Mesendoderm (in vitro differentiated cells): Measurements from ENCODE around the gene LCN10.

ENCODE experiments used
- DNase-seq: peaks from one replicate; pipeline ENCODE4 v3.0.0; 2013
- H2AK5ac ChIP-seq: 2 replicates; pipeline ENCODE4 v1.6.1; 2013; ENCODE audit warnings: low read length, inconsistent platforms
- H2BK120ac ChIP-seq: 2 replicates; pipeline ENCODE4 v1.6.1; 2013; ENCODE audit warnings: low read depth, mild to moderate bottlenecking, low read length, moderate library complexity, mixed read lengths
- H2BK15ac ChIP-seq: replicated peaks from 2 replicates; pipeline ENCODE4 v1.6.1; 2013; ENCODE audit warnings: low read depth, mild to moderate bottlenecking, moderate library complexity
- H2BK5ac ChIP-seq: 2 replicates; pipeline ENCODE4 v1.6.1; 2013; ENCODE audit warnings: low read length, inconsistent platforms
- H3K18ac ChIP-seq: 2 replicates; pipeline ENCODE4 v1.6.1; 2013; ENCODE audit warnings: mild to moderate bottlenecking, low read length, mixed read lengths
- H3K23ac ChIP-seq: one replicate; pipeline ENCODE4 v1.6.1; 2013; ENCODE audit warnings: low read length
- H3K27ac ChIP-seq: 2 replicates; pipeline ENCODE4 v1.5.1; 2013; ENCODE audit warnings: low read depth, mild to moderate bottlenecking, inconsistent platforms, low read length, moderate library complexity
- H3K27me3 ChIP-seq: 2 replicates; pipeline ENCODE4 v1.6.1; 2013; ENCODE audit warnings: low read length, control low read depth, mild to moderate bottlenecking, inconsistent platforms; ENCODE audit not compliant: insufficient read depth, poor library complexity
- H3K36me3 ChIP-seq: 2 replicates; pipeline ENCODE4 v1.6.1; 2013; ENCODE audit warnings: low read length, inconsistent platforms; ENCODE audit not compliant: control insufficient read depth, insufficient read depth
- H3K4ac ChIP-seq: one replicate; pipeline ENCODE4 v1.6.1; 2013; ENCODE audit warnings: low read depth, mild to moderate bottlenecking, low read length, moderate library complexity
- H3K4me1 ChIP-seq: 2 replicates; pipeline ENCODE4 v1.6.1; 2013; ENCODE audit warnings: low read depth, low read length, inconsistent platforms; ENCODE audit not compliant: control insufficient read depth
- H3K4me2 ChIP-seq: 2 replicates; pipeline ENCODE4 v1.6.1; 2013; ENCODE audit warnings: low read length
- H3K4me3 ChIP-seq: 2 replicates; pipeline ENCODE4 v1.5.1; 2013; ENCODE audit warnings: mild to moderate bottlenecking, low read length
- H3K56ac ChIP-seq: one replicate; pipeline ENCODE4 v1.6.1; 2013; ENCODE audit warnings: low read length
- H3K79me1 ChIP-seq: 2 replicates; pipeline ENCODE4 v1.6.1; 2013; ENCODE audit warnings: low read length, inconsistent platforms
- H3K79me2 ChIP-seq: 2 replicates; pipeline ENCODE4 v1.6.1; 2013; ENCODE audit warnings: mild to moderate bottlenecking, low read length; ENCODE audit not compliant: control insufficient read depth, insufficient read depth
- H3K9ac ChIP-seq: 2 replicates; pipeline ENCODE4 v1.6.1; 2013; ENCODE audit warnings: low read length, inconsistent platforms
- H4K5ac ChIP-seq: one replicate; pipeline ENCODE4 v1.6.1; 2013; ENCODE audit warnings: low read length
- H4K8ac ChIP-seq: one replicate; pipeline ENCODE4 v1.6.1; 2013; ENCODE audit warnings: low read depth, mild to moderate bottlenecking, control low read depth, low read length, moderate library complexity
- WGBS: extraction: QIAGEN DNeasy Blood & Tissue Kit; methylation state at CpG from one replicate; pipeline ENCODE4 v1.1.7; 2013; ENCODE audit warnings: low lambda C conversion rate, missing lambda C conversion rate; ENCODE audit not compliant: insufficient coverage; ENCODE audit errors: extremely low coverage; 5-methylcytosine and 5-hydroxymethylcytosine counted together

LCN10 gene

DNA sequence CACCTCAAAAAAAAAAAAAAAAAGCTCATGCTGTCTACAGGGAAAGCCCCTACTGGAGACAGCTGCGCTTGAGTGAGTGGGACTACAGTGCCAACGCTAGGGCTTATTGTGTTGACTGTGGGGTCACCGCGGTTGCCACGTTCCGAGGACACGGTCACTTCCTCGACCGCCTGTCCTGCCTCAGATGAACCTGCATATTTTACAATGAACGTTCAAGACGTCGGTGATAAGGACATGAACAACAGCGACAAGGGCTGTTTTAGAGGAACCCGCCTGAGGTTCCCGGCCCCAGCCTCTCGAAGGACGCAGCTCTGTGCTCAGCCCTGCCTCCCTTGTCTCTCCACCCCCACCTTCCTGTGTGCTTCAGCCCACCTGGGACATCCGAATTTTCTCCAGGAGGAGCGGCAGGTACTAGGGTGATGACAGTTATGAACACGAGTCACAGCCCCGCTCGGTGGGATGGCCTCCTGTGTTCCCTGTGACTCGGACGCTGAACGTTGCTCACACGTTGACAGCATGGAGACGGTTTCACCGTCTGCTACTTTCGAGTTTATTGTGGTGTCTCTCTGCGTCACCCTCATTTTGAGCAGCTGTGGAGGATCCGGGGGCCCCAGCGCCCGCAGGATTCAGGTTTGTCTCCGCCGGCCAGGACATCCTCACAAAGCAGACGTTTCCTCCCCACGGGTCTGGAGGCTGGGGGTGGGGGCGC, 41.6 kb downstream of the LCN10 start:
- Histone ChIP-seq H3K79me2 (no peaks in the 10 kb centered on the region), H3K27me3 (no peaks in the 10 kb centered on the region), H4K8ac (no peak overlapping the region), H2BK5ac (no peak overlapping the region), H3K18ac (no peak overlapping the region), H3K9ac (no peak overlapping the region), H3K4ac (no peak overlapping the region), H3K36me3 (no peaks in the 10 kb centered on the region), H3K4me2 (no peak overlapping the region), H3K27ac (no peak overlapping the region), H3K4me3 (no peak overlapping the region), H3K23ac (no peak overlapping the region), H3K79me1 (no peaks in the 10 kb centered on the region), H4K5ac (no peak overlapping the region), H2AK5ac (no peak overlapping the region), H2BK120ac (no peak overlapping the region), H3K4me1 (peaks cover 2% of the 10 kb centered on the region), H2BK15ac (no peak overlapping the region), H3K56ac (no peak overlapping the region)
- WGBS, result no CpG with 5 or more reads among the region's 38 CpGs
- no peak for DNase-seq

DNA sequence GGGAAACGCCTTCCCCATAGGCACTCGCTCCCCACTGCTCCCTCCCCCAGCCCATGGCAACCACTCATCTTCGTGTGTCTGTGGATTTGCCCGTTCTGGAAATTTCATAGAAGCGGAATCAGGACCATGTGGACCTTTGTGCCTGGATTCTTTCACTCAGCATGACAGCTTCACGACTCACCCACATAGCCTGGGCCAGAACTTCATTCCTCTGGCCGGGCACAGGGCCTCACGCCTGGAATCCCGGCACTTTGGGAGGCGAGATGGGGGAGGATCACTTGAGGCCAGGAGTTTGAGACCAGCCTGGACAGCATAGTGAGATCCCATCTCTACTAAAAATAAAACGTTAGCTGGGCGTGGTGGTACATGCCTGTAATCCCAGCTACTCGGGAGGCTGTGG, 42.4 kb downstream of the LCN10 start:
- Histone ChIP-seq H2BK5ac (no peak overlapping the region), H3K56ac (no peak overlapping the region), H3K36me3 (no peaks in the 10 kb centered on the region), H3K79me1 (no peaks in the 10 kb centered on the region), H3K27me3 (no peaks in the 10 kb centered on the region), H4K5ac (no peak overlapping the region), H3K4me3 (no peak overlapping the region), H3K18ac (no peak overlapping the region), H3K4ac (no peak overlapping the region), H2BK15ac (no peak overlapping the region), H4K8ac (no peak overlapping the region), H3K79me2 (no peaks in the 10 kb centered on the region), H3K9ac (no peak overlapping the region), H3K27ac (no peak overlapping the region), H3K4me1 (peaks cover 2% of the 10 kb centered on the region), H2AK5ac (no peak overlapping the region), H3K23ac (no peak overlapping the region), H2BK120ac (no peak overlapping the region), H3K4me2 (no peak overlapping the region)
- no peak for DNase-seq
- no CpG with 5 or more reads among the region's 13 CpGs for WGBS

DNA sequence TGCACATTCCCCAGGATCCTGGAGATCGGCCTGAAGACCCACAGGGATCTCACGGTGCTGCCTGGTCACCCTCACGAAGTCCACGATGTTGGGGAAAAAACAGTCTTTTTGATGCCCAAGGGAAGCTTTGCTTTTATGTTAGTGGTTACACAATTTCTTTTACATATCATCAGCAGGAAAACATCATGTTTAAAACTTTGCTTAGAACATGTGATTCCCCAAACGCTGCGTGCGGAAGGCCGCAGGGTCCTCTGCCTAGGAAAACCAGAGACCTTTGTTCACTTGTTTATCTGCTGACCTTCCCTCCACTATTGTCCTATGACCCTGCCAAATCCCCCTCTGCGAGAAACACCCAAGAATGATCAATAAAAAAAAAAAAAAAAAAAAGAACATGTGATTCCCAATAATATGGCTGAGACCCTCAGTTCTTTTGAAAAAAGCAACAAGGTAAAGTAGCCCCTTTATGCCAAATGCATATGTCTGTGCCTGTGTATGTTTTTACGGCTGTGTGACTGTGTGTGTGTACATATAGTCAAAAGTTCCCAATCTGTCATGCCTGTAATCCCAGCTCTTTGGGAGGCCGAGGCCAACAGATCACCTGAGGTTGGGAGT, 44.0 kb downstream of the LCN10 start:
- Histone ChIP-seq H4K5ac (no peak overlapping the region), H2BK120ac (no peak overlapping the region), H3K36me3 (no peaks in the 10 kb centered on the region), H4K8ac (no peak overlapping the region), H3K4me1 (peaks cover 2% of the 10 kb centered on the region), H3K56ac (no peak overlapping the region), H3K9ac (no peak overlapping the region), H3K79me2 (no peaks in the 10 kb centered on the region), H3K4me2 (no peak overlapping the region), H3K18ac (no peak overlapping the region), H3K4me3 (no peak overlapping the region), H3K27me3 (no peaks in the 10 kb centered on the region), H3K27ac (no peak overlapping the region), H3K79me1 (no peaks in the 10 kb centered on the region), H2BK15ac (no peak overlapping the region), H2AK5ac (no peak overlapping the region), H3K4ac (no peak overlapping the region), H3K23ac (no peak overlapping the region), H2BK5ac (no peak overlapping the region)
- no peak for DNase-seq
- no CpG with 5 or more reads among the region's 11 CpGs for WGBS

GRCh38 chr9:136697821-136698526, 44.8 kb downstream of the LCN10 start:
- no CpG with 5 or more reads among the region's 20 CpGs for WGBS
- Histone ChIP-seq H3K79me1 (no peaks in the 10 kb centered on the region), H3K18ac (no peak overlapping the region), H3K4me3 (no peak overlapping the region), H2AK5ac (no peak overlapping the region), H3K23ac (no peak overlapping the region), H3K4ac (no peak overlapping the region), H3K4me1 (peaks cover 2% of the 10 kb centered on the region), H4K5ac (no peak overlapping the region), H3K36me3 (no peaks in the 10 kb centered on the region), H4K8ac (no peak overlapping the region), H3K4me2 (no peak overlapping the region), H2BK120ac (no peak overlapping the region), H3K27me3 (no peaks in the 10 kb centered on the region), H2BK15ac (no peak overlapping the region), H3K56ac (no peak overlapping the region), H2BK5ac (no peak overlapping the region), H3K79me2 (no peaks in the 10 kb centered on the region), H3K9ac (no peak overlapping the region), H3K27ac (no peak overlapping the region)
- no peak for DNase-seq

DNA sequence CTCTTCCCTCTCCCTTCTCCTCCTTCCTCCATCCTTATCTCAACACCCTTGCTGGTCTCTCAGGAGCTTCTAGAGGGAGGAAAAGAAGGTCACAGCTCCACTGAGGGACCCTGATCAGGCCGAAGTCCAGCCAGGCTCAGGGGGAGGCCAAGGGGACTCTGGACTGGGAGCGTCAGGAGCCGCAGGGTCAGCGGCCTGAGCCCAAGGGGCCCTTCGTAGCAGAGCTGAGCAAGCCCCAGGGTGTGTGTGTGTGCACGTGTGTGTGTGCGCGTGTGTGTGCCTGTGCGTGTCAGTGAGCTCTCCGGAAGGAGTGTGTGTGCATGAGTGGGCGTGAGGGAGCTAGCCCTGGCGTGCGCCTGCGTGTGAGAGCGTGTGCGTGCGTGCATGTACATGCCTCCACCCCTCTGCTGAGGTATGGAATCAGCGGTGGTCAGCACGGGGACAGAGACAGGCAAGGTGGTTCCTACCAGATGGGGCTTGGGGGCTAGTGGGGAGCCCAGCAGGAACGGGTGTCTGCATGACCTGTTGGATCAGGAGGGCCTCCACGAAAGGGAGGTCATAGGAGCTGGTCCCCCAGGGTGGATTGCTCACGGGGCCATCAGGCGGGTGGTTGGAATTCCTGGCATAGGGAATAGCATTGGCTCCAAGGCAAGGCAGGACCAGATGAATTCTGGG, 45.5 kb downstream of the LCN10 start:
- Histone ChIP-seq H3K23ac (no peak overlapping the region), H2AK5ac (no peak overlapping the region), H3K4me3 (no peak overlapping the region), H3K36me3 (no peaks in the 10 kb centered on the region), H3K4me2 (no peak overlapping the region), H3K79me2 (no peaks in the 10 kb centered on the region), H4K5ac (no peak overlapping the region), H3K27me3 (no peaks in the 10 kb centered on the region), H3K27ac (no peak overlapping the region), H3K18ac (no peak overlapping the region), H3K4ac (no peak overlapping the region), H3K79me1 (no peaks in the 10 kb centered on the region), H2BK15ac (no peak overlapping the region), H3K9ac (no peak overlapping the region), H3K4me1 (peaks cover 2% of the 10 kb centered on the region), H2BK120ac (no peak overlapping the region), H4K8ac (no peak overlapping the region), H2BK5ac (no peak overlapping the region), H3K56ac (peak overlapping the region; percentile 25)
- DNase-seq, result no peak
- WGBS, result no CpG with 5 or more reads among the region's 23 CpGs
